Spleen (tissue), 11 donors: ENCODE measurements around the gene LSM14A. TPM values are rescaled to one million over a fixed set of nuclear protein-coding genes. Genes with fewer than 3 reads are reported as not detected.

Source experiments
- DNase-seq: peaks from one replicate; pipeline ENCODE4 v3.0.0-alpha.2; 2020
- H3K27ac ChIP-seq, 8 donors: fragments of 200-600 bp; sonication (generic) in 7 of 8; 1 replicate in 4 of 8; 2 replicates in 4 of 8; pipeline versions ENCODE4 v1.5.0 to v1.8.0; 2016 to 2021; ENCODE audit warnings: inconsistent platforms in 4 of 8, mild to moderate bottlenecking in 4 of 8, moderate library complexity in 1 of 8
- H3K27me3 ChIP-seq, 7 donors: fragments of 200-600 bp; sonication (generic) in 6 of 7; replicated peaks in 1 of 7; 1 replicate in 4 of 7; 2 replicates in 3 of 7; pipeline versions ENCODE4 v1.5.0 to v1.8.0; 2016 to 2021; ENCODE audit warnings: inconsistent platforms in 3 of 7, mild to moderate bottlenecking in 1 of 7
- H3K36me3 ChIP-seq, 6 donors: fragments of 200-600 bp; sonication (generic) in 5 of 6; 1 replicate in 4 of 6; 2 replicates in 2 of 6; pipeline versions ENCODE4 v1.5.0 to v1.8.0; 2016 to 2021; ENCODE audit warnings: inconsistent platforms in 2 of 6
- H3K4me1 ChIP-seq, 6 donors: fragments of 200-600 bp; sonication (generic) in 5 of 6; 1 replicate in 3 of 6; 2 replicates in 3 of 6; pipeline versions ENCODE4 v1.5.0 to v1.8.0; 2016 to 2021; ENCODE audit warnings: inconsistent platforms in 3 of 6
- H3K4me3 ChIP-seq, 8 donors: fragments of 200-600 bp; sonication (generic) in 7 of 8; 1 replicate in 4 of 8; 2 replicates in 4 of 8; pipeline versions ENCODE4 v1.5.0 to v1.8.0; 2016 to 2021; ENCODE audit warnings: inconsistent platforms in 4 of 8, mild to moderate bottlenecking in 4 of 8, moderate library complexity in 2 of 8
- H3K9me3 ChIP-seq, 8 donors: fragments of 200-600 bp; sonication (generic) in 7 of 8; 1 replicate in 4 of 8; 2 replicates in 4 of 8; pipeline versions ENCODE4 v1.5.0 to v1.8.0; 2016 to 2021; ENCODE audit warnings: inconsistent platforms in 4 of 8
- POLR2A ChIP-seq, 3 donors: fragments of 450-650 bp; IDR thresholded peaks; one replicate each; pipeline ENCODE4 v1.5.1; 2017; ENCODE audit warnings: antibody characterized with exemption in 3 of 3, mild to moderate bottlenecking in 1 of 3
- POLR2AphosphoS5 ChIP-seq, 3 donors: sonication (generic); formaldehyde crosslinking; IDR thresholded peaks; one replicate each; pipeline ENCODE4 v1.5.1; 2017; ENCODE audit warnings: antibody characterized with exemption in 3 of 3
- WGBS, 5 donors: extraction: QIAGEN DNeasy Blood & Tissue Kit in 3 of 5; methylation state at CpG; one replicate each; pipeline versions ENCODE4 v1.1.5 to v1.1.7; 2013 to 2018; 5-methylcytosine and 5-hydroxymethylcytosine counted together
- intact Hi-C: fragments of 100-400 bp; cut with DNase I; formaldehyde crosslinking; loops from one replicate; pipeline ENCODE4 v1.15.0; 2023; ENCODE audit warnings: low total_unique reads
- polyA plus RNA-seq, 3 donors: library from polyadenylated mRNA; stranded (reverse); fragments of 200-250 nt; gene quantifications; one replicate each; pipeline ENCODE4 v1.2.1, GENCODE V29; 2013
- total RNA-seq, 7 donors: library from RNA; depleted of rRNA in 3 of 7; stranded (reverse); fragments of >200 nt in 3 of 7; fragmentation: NEBNext Ultra II Directional in 4 of 7; extraction: Animal tissue kit (Norgen Biotek cat#: 25700) in 4 of 7; gene quantifications; one replicate each; pipeline versions ENCODE4 v1.1.0 to v1.2.1, GENCODE V29; 2016 to 2021
- TF ChIP-seq, protein P1 (sequence below), 11 experiments: fragments of 200-600 bp in 7 of 11; fragments of 450-650 bp in 4 of 11; sonication (generic) in 4 of 11; IDR thresholded peaks in 8 of 11; conservative IDR thresholded peaks in 3 of 11; 1 replicate in 7 of 11; 2 replicates in 4 of 11; pipeline versions ENCODE4 v1.4.0 to v1.8.0; 2016 to 2021; ENCODE audit warnings: antibody characterized with exemption in 11 of 11, inconsistent platforms in 4 of 11, mild to moderate bottlenecking in 1 of 11
- donor health status: healthy with polysubstance abuse.
- donor health status: DM: no; HTN: no; CAD: no; lungs with moderate emphysema.
- donor health status: DM: no; HTN: no; CAD: no.
- donor health status: Bipolar disorder and iron deficiency.
- donor health status: healthy.
- donor health status: DM: no; HTN: no; CAD: no.
- donor health status: DM: yes; HTN: yes; CAD: no.

LSM14A gene
- total and polyA plus RNA-seq, 10 donors, result 46.8 to 187 (median 122) TPM

DNA sequence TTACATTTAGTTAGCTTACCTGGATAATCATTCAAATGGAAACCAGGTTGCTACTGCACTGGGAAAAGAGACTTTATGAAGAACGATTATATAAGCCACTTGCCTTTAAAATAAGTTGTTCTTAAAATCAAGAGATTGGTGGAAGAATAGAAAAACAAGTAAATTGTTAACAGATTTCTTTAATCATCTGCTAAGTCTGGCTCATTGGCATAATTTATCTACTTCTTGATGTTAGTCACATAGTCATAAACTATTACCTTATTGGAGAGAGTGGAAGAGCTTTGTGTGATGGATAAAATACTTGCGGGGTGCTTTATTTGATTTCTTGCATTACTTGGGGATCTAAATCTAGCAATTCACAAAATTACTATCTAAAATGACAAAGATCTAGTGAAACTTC lies 6.8 kb downstream of the LSM14A start:
- no peak for TF ChIP-seq POLR2AphosphoS5 (IDR thresholded peaks at IDR 0.05)
- TF ChIP-seq, protein P1, sequence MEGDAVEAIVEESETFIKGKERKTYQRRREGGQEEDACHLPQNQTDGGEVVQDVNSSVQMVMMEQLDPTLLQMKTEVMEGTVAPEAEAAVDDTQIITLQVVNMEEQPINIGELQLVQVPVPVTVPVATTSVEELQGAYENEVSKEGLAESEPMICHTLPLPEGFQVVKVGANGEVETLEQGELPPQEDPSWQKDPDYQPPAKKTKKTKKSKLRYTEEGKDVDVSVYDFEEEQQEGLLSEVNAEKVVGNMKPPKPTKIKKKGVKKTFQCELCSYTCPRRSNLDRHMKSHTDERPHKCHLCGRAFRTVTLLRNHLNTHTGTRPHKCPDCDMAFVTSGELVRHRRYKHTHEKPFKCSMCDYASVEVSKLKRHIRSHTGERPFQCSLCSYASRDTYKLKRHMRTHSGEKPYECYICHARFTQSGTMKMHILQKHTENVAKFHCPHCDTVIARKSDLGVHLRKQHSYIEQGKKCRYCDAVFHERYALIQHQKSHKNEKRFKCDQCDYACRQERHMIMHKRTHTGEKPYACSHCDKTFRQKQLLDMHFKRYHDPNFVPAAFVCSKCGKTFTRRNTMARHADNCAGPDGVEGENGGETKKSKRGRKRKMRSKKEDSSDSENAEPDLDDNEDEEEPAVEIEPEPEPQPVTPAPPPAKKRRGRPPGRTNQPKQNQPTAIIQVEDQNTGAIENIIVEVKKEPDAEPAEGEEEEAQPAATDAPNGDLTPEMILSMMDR (IDR thresholded peaks at IDR 0.05 in 8 of 11, conservative IDR thresholded peaks at IDR 0.05 in 3 of 11), result no peak
- TF ChIP-seq POLR2A (IDR thresholded peaks at IDR 0.05), result no peak
- H3K36me3 ChIP-seq, result peaks cover 0 to 36% (median 2%) of the 10 kb centered on the region in 6 donors
- H3K27ac ChIP-seq, result peak overlapping the region in 1 of 8 donors; percentile 5
- intact Hi-C loops, result no loop called here
- no peaks in the 10 kb centered on the region for H3K27me3 ChIP-seq
- DNase-seq, result no peak
- 57 to 85% (median 76%) methylated on average over 2 of the region's 2 CpGs for WGBS, 5 donors
- H3K4me3 ChIP-seq, result no peak overlapping the region
- H3K9me3 ChIP-seq, result no peaks in the 10 kb centered on the region
- H3K4me1 ChIP-seq, result peaks cover 54 to 100% (median 97%) of the 10 kb centered on the region in 6 donors

DNA sequence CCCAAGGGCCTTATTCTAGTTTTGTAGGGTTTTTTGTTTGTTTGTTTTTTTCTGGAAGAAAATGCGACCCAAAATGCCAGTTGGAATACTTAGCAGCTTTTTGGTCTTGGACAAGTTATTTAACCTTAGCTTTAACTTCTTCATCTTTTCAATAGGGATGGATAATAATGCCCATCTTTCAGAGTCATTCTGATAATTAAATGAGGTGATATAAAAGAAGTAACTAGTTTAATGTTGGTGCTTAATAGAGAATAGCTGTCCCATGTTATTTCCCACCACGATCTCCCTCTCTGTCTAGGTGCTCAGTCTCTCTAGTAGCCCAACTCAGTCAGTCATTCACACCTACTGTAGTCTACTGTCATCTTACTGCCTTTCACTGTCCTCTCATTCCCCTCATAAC lies 8.0 kb downstream of the LSM14A start:
- Histone ChIP-seq H3K4me3 (no peak overlapping the region), H3K9me3 (no peaks in the 10 kb centered on the region), H3K27me3 (no peaks in the 10 kb centered on the region), H3K36me3 (peaks cover 0 to 32% (median 2%) of the 10 kb centered on the region in 6 donors), H3K27ac (peak overlapping the region in 1 of 8 donors; percentile 14), H3K4me1 (peaks cover 52 to 100% (median 97%) of the 10 kb centered on the region in 6 donors)
- intact Hi-C loops, result no loop called here
- WGBS, 5 donors, result 89 to 96% (median 94%) methylated on average over 2 of the region's 2 CpGs
- DNase-seq, result no peak
- TF ChIP-seq, protein P1 (IDR thresholded peaks at IDR 0.05 in 8 of 11, conservative IDR thresholded peaks at IDR 0.05 in 3 of 11), result no peak

DNA sequence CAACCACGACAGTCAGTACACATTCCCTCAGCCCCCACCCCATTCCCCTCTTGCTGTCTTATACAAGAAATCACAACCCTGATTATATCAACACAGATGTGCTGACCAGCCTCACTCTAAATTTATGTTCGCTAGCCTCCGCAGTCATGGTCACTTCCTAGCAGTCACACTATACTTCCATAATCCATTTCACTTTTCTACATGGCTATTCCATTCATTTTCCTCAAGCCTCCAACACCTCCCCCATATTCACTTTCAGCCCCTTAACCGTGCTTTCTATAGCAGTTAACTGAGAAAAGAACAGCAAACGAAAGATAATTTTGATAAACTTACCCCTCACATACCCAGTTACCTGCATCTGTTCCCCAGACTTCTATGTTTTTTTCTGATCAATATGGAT lies 8.4 kb downstream of the LSM14A start:
- Histone ChIP-seq H3K36me3 (peaks cover 0 to 31% (median 2%) of the 10 kb centered on the region in 6 donors), H3K4me1 (peaks cover 52 to 100% (median 97%) of the 10 kb centered on the region in 6 donors), H3K27ac (peak overlapping the region in 2 of 8 donors; percentile 14 to 28), H3K9me3 (no peaks in the 10 kb centered on the region), H3K4me3 (no peak overlapping the region), H3K27me3 (no peaks in the 10 kb centered on the region)
- 78 to 92% (median 80%) methylated on average over 5 of the region's 5 CpGs for WGBS, 5 donors
- TF ChIP-seq POLR2A (IDR thresholded peaks at IDR 0.05), result no peak
- TF ChIP-seq, protein P1 (IDR thresholded peaks at IDR 0.05 in 8 of 11, conservative IDR thresholded peaks at IDR 0.05 in 3 of 11), result no peak
- no peak for TF ChIP-seq POLR2AphosphoS5 (IDR thresholded peaks at IDR 0.05)
- intact Hi-C loops, result no loop called here
- no peak for DNase-seq

DNA sequence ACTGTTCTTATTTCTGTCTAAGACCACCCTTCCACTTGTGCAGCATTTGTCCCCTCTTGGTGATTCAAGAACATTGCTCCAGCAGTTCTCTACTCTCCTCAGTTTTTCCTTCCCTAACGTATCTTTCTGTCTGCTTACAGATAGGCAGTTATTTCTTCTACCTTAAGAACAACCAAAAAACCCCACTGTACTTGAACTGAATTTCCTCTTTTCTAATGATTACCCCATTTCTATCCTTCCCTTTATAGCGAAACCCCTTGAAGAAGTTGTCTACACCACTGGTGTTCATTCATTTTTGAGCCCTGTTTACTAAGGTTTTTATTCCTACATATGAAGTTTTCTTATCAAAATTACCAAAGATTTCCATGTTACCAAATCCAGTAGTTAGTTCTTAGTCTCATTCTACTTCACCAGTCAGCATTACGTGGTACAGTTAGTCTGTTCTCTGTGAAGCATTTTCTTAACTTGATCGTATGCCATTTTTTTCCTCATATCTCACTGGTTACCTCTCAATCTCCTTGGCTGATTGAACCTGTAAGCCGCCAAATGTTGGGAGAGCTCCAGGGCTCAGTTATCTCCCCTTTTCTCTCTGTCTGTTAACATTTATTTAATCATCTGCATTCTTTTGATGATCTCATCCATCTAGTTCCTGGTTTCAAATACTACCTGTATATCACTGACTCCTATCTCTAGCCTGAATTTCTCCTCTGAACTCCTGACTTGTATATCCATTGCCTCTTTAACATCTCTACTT lies 9.0 kb downstream of the LSM14A start:
- intact Hi-C loops, result no loop called here
- Histone ChIP-seq H3K36me3 (peaks cover 0 to 31% (median 2%) of the 10 kb centered on the region in 6 donors), H3K27ac (peak overlapping the region in 2 of 8 donors; percentile 14 to 28), H3K9me3 (no peaks in the 10 kb centered on the region), H3K4me3 (no peak overlapping the region), H3K4me1 (peaks cover 48 to 100% (median 97%) of the 10 kb centered on the region in 6 donors), H3K27me3 (no peaks in the 10 kb centered on the region)
- no peak for TF ChIP-seq POLR2A (IDR thresholded peaks at IDR 0.05)
- no peak for TF ChIP-seq POLR2AphosphoS5 (IDR thresholded peaks at IDR 0.05)
- TF ChIP-seq, protein P1 (IDR thresholded peaks at IDR 0.05 in 8 of 11, conservative IDR thresholded peaks at IDR 0.05 in 3 of 11), result no peak
- DNase-seq, result no peak
- 62 to 77% (median 69%) methylated on average over 5 of the region's 5 CpGs for WGBS, 5 donors
